Measurements from ENCODE around the gene TAS2R1.

The TAS2R1 gene

DNA sequence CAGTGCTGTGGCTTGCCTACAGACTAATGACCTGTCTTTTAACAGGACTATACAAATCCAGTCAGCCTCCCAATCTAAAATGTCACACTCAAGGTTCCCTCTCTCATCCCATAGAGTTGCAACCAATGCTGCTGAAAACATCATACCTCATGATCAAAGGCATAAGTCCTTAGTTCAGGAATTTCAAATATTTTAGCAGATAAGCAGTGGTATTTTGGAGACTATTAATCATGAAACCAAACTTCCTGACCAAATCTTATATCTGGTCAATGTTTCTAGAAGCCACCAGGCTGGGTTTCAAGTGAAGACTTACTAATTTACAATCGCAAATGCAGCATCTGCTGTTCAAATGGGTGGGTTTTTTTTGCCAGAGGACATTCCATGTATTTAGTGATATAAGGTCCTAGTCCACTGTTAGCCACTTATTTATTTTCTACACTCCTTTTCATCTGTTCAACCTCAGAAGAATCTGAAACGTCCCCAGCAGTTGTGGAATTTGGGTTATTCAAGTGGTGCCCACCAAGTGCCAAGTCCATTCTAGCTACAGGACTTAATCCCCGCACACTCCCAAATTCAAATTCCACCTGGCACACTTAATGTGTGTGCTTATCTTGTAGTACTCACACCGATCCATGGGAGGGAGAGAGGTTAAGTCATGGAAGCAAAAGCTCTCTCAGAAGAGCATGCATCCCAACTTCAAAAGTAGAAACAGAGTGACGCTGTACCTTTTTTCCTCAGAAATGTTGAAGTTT is 5.8 kb downstream of the TAS2R1 start:
- TF ChIP-seq, protein P1, sequence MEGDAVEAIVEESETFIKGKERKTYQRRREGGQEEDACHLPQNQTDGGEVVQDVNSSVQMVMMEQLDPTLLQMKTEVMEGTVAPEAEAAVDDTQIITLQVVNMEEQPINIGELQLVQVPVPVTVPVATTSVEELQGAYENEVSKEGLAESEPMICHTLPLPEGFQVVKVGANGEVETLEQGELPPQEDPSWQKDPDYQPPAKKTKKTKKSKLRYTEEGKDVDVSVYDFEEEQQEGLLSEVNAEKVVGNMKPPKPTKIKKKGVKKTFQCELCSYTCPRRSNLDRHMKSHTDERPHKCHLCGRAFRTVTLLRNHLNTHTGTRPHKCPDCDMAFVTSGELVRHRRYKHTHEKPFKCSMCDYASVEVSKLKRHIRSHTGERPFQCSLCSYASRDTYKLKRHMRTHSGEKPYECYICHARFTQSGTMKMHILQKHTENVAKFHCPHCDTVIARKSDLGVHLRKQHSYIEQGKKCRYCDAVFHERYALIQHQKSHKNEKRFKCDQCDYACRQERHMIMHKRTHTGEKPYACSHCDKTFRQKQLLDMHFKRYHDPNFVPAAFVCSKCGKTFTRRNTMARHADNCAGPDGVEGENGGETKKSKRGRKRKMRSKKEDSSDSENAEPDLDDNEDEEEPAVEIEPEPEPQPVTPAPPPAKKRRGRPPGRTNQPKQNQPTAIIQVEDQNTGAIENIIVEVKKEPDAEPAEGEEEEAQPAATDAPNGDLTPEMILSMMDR (IDR thresholded peaks at IDR 0.05; ENCODE audit: low read depth, low read length): no peak

DNA sequence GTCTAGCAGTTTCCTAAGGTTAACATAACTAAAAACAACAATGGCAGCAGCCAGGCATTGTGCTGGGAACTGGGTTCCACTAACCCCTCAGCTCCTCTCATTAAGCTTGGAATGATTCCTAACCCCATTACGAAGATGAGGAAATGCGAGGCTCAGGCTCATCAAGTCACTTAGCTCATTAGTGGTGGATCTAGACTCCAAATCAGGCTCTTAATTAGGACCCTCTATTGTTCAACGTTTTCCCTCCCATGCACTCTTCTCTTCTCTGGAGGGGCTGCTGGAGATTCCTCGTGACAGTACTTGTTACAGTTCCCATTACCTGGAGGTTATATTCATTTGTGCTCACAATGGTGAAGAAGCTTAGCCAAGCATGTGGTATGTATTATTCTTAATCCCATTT is 6.5 kb downstream of the TAS2R1 start:
- H3K4me3 ChIP-seq (ENCODE audit: low read depth, low read length): no peak overlapping the region
- TF ChIP-seq, protein P1 (IDR thresholded peaks at IDR 0.05; ENCODE audit: low read depth, low read length): no peak

More for the DNA sequence above, 5.8 kb downstream of the TAS2R1 start:
- H3K4me3 ChIP-seq (ENCODE audit: low read depth, low read length): no peak overlapping the region

DNA sequence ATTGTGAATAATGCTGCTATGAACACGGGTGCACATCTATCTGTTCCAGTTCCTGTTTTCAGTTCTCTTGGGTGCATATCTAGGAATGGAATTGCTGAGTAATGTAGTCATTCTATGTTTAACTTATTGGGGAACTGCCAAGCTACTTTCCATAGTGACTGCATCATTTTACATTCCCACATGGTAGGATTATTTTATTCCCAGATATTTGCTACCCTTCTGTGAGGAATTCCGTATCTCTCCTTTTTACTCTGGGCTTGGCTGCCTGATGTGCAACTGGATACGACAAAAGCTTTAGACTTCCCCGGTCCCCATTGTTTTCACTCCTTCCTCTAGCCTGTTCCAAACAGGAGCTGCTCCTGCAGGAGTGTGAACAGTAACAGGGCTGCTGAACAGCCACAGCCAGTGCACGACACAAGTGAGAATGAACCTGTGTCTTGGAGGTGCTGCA is 7.2 kb downstream of the TAS2R1 start:
- TF ChIP-seq, protein P1 (IDR thresholded peaks at IDR 0.05; ENCODE audit: low read depth, low read length): no peak
- H3K4me3 ChIP-seq (ENCODE audit: low read depth, low read length): no peak overlapping the region

DNA sequence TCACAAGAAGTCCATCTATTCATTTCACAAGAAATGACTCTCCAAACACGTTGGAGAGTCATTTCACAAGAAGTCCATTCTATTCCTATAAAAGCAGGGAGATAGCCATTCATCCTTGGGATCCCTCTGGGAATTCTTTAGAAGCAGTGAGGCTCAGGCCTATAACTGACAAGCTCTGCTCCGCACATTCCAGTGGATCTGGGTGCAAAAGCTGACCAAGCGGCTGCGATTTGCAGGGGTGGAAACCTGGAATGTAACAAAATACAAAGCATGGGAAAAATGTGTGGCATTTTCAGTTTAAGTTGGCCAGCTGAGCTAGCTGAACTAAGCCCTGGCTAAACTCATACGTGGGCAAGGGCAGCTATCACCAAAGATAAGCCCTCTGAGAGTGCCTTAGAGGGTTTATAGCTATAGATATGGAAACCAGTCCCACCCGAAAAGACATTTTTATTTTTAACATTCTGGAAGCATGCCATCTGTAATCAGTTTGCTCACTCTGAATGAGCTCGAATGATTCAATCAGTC is 8.7 kb downstream of the TAS2R1 start:
- H3K4me3 ChIP-seq (ENCODE audit: low read depth, low read length): no peak overlapping the region

DNA sequence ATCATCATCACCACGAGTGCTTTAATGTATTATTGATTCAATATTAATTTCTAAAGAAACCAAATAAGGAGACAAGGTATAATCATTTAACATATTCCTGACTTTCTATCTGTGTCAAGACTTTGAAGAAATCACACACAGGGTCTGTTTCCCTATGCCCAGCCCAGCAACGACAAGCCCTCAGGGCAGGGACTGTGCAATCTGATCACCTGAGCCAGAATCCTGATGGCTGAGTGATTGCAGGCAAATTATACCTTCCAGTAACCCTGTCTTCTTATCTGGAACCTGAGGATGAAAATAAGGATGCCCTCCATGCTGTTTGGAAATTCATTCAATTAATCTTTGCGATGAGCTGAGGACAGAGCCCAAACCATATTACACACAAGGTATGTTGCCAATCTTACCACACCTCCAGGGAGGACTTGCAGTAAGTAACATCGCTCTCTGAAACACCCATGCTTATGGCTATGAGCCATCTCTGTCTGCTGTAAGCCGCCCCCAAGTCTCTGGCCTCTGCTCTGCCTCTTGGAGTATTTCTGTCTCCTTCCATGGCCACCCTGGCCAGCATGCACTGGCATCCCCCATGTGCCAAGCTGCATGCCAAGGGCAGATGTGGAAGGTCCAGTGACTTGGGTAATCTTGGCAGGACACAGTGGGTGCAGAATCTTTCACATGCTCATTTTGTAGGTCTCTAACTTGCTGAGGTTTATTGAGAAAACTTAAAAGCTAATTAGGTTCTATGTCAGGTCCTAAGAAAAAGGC is 10.6 kb downstream of the TAS2R1 start:
- H3K4me3 ChIP-seq (ENCODE audit: low read depth, low read length): no peak overlapping the region
- TF ChIP-seq, protein P1 (IDR thresholded peaks at IDR 0.05; ENCODE audit: low read depth, low read length): no peak

More for the DNA sequence above, 8.7 kb downstream of the TAS2R1 start:
- TF ChIP-seq, protein P1 (IDR thresholded peaks at IDR 0.05; ENCODE audit: low read depth, low read length): no peak

DNA sequence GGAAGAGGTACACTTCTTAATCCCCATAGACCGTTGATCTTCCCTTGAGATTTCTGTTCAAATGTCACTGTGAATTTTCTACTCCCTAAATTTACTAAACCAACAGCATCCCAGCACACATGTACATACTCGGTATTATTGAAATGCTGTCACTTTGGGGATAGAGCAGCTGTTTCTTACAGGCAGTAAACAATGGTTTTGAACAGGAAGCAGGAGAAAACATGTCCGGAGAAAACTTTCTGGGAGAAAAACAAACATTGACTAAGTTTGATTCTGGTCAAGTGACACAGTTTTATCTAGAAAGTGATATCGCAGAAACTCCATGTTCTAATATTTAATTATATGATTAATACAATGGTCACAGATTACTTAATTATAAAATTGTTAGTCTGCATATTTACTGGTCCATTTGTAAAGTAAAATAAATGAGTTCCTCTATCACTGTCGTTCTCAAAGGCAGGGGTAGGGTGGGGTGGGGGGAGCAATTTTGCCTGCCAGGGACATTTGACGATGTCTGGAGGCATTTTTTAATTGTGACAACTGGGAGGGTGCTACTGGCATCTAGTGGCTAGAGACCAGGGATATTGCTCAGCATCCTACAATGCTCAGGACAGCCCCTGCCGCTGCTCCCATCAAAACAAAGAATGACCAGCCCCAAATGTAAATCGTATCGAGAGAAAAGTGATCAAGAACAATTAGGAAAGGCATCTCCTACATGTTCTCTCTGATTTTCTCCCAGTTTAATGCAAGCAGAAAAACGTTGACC is 12.2 kb downstream of the TAS2R1 start:
- TF ChIP-seq, protein P1 (IDR thresholded peaks at IDR 0.05; ENCODE audit: low read depth, low read length): no peak

More for the DNA sequence above, 12.2 kb downstream of the TAS2R1 start:
- H3K4me3 ChIP-seq (ENCODE audit: low read depth, low read length): no peak overlapping the region
